Measurements from ENCODE around the gene C1QTNF2.

C1QTNF2 gene

DNA sequence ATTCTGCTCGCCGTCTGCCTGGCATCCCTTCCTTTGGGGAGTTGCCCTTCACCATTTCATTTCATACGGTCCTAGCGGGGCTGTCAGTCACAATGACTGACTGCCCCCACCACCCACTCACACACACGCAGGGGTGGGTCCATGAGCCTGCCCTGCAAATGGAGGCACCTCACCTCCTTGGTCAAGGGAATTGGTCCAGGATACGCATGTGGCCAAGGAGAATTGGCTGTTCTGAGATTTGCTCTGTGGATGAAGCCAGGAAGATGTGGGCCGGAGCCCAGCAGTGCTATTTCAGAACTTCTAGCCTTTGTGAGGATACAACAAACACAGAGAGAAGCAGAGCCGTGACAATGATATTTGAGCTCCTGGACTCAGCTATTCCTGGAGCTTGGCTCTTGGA is 17.0 kb downstream of the C1QTNF2 start:
- no peak overlapping the region for H3K27ac ChIP-seq
- no peak for TF ChIP-seq ZFX (IDR thresholded peaks at IDR 0.05)
- TF ChIP-seq, protein P1, sequence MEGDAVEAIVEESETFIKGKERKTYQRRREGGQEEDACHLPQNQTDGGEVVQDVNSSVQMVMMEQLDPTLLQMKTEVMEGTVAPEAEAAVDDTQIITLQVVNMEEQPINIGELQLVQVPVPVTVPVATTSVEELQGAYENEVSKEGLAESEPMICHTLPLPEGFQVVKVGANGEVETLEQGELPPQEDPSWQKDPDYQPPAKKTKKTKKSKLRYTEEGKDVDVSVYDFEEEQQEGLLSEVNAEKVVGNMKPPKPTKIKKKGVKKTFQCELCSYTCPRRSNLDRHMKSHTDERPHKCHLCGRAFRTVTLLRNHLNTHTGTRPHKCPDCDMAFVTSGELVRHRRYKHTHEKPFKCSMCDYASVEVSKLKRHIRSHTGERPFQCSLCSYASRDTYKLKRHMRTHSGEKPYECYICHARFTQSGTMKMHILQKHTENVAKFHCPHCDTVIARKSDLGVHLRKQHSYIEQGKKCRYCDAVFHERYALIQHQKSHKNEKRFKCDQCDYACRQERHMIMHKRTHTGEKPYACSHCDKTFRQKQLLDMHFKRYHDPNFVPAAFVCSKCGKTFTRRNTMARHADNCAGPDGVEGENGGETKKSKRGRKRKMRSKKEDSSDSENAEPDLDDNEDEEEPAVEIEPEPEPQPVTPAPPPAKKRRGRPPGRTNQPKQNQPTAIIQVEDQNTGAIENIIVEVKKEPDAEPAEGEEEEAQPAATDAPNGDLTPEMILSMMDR (conservative IDR thresholded peaks at IDR 0.05) = no peak

DNA sequence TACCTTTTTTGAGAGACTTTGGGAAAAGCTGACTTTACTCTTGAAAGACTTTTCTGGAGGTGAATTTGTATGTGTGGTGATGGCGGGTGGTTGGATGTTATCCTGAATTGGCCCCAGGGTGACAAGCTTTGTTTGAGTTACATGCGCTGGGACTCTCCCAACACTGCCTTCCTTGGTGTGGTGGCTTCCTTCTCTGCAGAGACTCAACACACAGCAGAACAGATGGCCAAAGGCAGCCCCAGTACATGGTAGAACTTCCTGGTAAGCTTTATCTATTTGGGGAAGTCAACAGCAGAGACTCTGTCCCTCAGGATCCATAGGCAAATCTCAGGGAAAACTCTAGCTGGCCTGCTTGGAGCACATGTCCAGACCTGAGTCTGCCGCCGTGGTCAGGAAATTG is 18.1 kb downstream of the C1QTNF2 start:
- TF ChIP-seq, protein P1 (conservative IDR thresholded peaks at IDR 0.05) = no peak
- TF ChIP-seq ZFX (IDR thresholded peaks at IDR 0.05) = no peak

DNA sequence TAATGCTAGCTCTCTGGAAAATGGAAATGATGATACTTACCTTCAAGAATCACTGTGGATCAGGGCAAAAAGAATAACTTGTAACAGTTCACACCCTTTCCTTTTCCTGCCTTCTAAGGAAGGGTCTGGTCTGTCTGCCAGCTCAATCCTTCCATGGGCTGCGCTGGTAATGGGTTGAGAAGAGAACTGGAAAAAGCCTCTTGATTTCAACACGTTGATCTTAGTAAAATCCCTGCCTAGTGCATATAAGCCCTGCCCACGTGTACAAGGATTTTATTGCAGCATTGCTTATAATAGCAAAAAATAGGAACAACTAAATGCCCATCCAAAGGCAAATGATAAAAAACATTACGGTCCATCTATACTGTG is 20.5 kb downstream of the C1QTNF2 start:
- TF ChIP-seq, protein P1 (conservative IDR thresholded peaks at IDR 0.05) = no peak
- TF ChIP-seq ZFX (IDR thresholded peaks at IDR 0.05) = no peak
- no peak overlapping the region for H3K27ac ChIP-seq

More for the DNA sequence above, 18.1 kb downstream of the C1QTNF2 start:
- H3K27ac ChIP-seq = no peak overlapping the region

DNA sequence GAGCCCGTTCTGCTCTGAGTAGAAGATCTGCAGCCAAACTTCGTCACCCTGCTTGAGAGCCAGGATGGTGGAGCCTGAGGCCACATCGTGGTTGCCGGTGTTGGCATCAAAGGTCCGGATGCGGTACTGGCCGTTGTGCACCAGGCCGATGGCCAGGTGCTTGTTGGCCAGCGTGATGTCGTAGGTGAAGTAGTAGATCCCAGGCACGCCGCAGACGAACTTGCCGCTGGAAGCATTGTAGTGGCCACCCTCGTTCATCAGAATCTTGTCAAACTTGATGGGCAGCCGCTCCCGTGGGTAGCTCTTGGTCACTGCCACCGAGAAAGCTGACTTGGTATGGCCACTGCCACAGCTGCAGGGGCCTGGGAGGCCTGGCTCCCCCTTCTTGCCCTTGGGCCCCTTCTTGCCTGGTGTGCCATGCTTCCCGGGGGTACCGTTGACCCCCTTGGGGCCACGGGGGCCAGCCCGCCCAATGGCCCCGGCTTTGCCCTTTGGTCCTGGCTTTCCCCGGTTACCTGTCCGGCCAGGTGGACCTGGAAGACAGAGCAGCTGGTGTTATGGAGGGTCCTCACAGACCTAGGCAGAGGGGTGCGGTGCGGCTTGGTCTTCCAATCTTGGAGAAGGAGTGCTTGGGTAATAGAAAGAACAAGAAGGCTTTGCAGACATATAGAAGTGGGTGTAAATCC is 21.0 kb downstream of the C1QTNF2 start:
- H3K27ac ChIP-seq = no peak overlapping the region
- TF ChIP-seq ZFX (IDR thresholded peaks at IDR 0.05) = no peak
- TF ChIP-seq, protein P1 (conservative IDR thresholded peaks at IDR 0.05) = no peak

DNA sequence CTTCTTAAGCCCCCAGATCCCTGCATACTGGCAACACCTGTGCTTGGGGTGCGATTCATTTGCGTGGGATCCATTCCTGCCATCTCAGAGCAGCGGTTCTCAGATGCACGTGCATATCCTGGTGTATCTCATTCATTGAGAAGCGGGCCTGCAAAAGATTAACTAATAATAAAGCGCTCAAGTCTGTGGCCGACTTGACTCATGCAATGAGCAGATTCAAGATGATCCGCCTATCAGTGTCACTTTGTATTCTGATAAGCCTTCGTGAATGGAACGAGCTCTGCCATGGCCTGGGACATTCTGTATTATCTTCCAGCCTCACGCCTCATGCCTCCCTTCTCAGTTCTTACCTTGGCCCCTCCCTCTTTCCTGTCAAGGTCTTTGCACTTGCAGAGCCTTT is 22.3 kb downstream of the C1QTNF2 start:
- TF ChIP-seq, protein P1 (conservative IDR thresholded peaks at IDR 0.05) = no peak
- TF ChIP-seq ZFX (IDR thresholded peaks at IDR 0.05) = no peak
- H3K27ac ChIP-seq = no peak overlapping the region

DNA sequence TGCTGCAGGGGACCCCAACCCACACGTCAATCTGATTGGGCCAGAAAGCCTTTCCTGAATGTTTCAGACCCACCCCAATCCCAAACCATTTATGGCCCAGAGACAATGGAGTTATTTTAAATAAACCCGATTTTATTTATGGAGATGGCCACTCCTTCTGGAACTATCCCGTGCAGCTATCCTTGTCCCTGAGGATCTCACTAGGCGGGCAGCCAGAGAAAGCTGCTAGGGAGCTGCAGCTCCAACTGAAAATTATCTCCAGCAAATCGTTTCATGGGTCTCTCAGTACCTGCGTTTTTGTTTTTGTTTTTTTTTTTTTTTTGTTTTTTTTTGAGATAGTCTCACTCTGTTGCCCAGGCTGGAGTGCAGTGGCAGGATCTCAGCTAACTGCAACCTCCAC is 23.0 kb downstream of the C1QTNF2 start:
- TF ChIP-seq, protein P1 (conservative IDR thresholded peaks at IDR 0.05) = no peak
- TF ChIP-seq ZFX (IDR thresholded peaks at IDR 0.05) = no peak
- H3K27ac ChIP-seq = no peak overlapping the region

DNA sequence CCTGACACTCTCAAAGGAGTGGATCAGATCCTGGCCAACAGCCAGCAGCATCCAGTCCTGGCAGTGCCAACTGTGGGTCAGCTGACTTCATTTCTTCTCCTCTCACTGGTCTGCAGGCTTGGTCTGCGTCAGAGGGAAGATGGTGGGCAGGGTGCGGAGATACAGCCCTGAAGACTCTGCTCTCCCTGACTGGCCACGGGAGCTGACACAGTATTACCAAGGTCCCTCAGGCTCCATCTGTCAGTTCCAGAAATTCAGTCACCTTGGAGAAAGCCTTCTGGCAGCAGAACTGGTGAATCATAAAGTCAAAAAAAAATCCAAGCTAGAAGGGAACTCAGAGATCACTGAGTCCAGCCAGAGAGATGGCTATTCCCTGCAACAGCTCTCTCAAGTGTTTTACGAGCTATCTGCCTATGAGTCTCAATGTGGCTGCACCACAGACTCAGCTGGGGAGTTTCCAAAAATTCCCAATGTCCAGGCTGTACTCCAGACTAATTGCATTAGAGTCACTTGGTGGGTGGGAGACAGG is 27.9 kb downstream of the C1QTNF2 start:
- no peak for TF ChIP-seq ZFX (IDR thresholded peaks at IDR 0.05)
- TF ChIP-seq, protein P1 (conservative IDR thresholded peaks at IDR 0.05) = no peak
- no peak overlapping the region for H3K27ac ChIP-seq

All from C4-2B (cell line).